ENCODE results near the gene FBLN1.

FBLN1 gene

GRCh38 chr22:45565973-45566372 lies 63.3 kb downstream of the FBLN1 start:
- H3F3A ChIP-seq (ENCODE audit: insufficient read depth, low read length) = no peaks in the 10 kb centered on the region
- H3K27me3 ChIP-seq (ENCODE audit: insufficient read depth, low read length) = peaks cover 14% of the 10 kb centered on the region; the same call in 1 of the 2 replicates
- no peak overlapping the region for H3K4me3 ChIP-seq (ENCODE audit: low read depth, low read length, poor library complexity, severe bottlenecking)
- H3K4me1 ChIP-seq (ENCODE audit: insufficient read depth, low read length, severe bottlenecking) = no peaks in the 10 kb centered on the region
- no peak overlapping the region for H2AFZ ChIP-seq (ENCODE audit: low read length)
- H3K4me2 ChIP-seq (ENCODE audit: low read length) = no peak overlapping the region
- H3K9me2 ChIP-seq (ENCODE audit: low read depth, low read length) = no peaks in the 10 kb centered on the region
- H3K9ac ChIP-seq (ENCODE audit: low read length) = no peak overlapping the region
- no peaks in the 10 kb centered on the region for H4K20me1 ChIP-seq (ENCODE audit: insufficient read depth, low read length)
- peaks cover 6% of the 10 kb centered on the region; the same call in 1 of the 2 replicates for H3K9me3 ChIP-seq (ENCODE audit: low read length)
- H3K79me2 ChIP-seq (ENCODE audit: insufficient read depth, low read length) = no peaks in the 10 kb centered on the region
- TF ChIP-seq CTCF (IDR thresholded peaks at IDR 0.05; ENCODE audit: low read length) (no peak), EZH2 (IDR thresholded peaks at IDR 0.05; ENCODE audit: borderline replicate concordance, low read length) (no peak)
- no peaks in the 10 kb centered on the region; the same call in 1 of the 2 replicates for H3K36me3 ChIP-seq (ENCODE audit: insufficient read depth, low read length)
- no peak overlapping the region for H3K27ac ChIP-seq (ENCODE audit: low read depth, low read length, poor library complexity, severe bottlenecking)

- no peak overlapping the region for H2AFZ ChIP-seq (ENCODE audit: low read length)
- H3F3A ChIP-seq (ENCODE audit: insufficient read depth, low read length) = no peaks in the 10 kb centered on the region
- H3K27me3 ChIP-seq (ENCODE audit: insufficient read depth, low read length) = peaks cover 11% of the 10 kb centered on the region; the same call in 1 of the 2 replicates
- no peak overlapping the region for H3K9ac ChIP-seq (ENCODE audit: low read length)
- no peaks in the 10 kb centered on the region for H3K79me2 ChIP-seq (ENCODE audit: insufficient read depth, low read length)
- H3K4me2 ChIP-seq (ENCODE audit: low read length) = no peak overlapping the region
- H3K36me3 ChIP-seq (ENCODE audit: insufficient read depth, low read length) = no peaks in the 10 kb centered on the region; the same call in 1 of the 2 replicates
- no peak overlapping the region for H3K4me3 ChIP-seq (ENCODE audit: low read depth, low read length, poor library complexity, severe bottlenecking)
- TF ChIP-seq EZH2 (IDR thresholded peaks at IDR 0.05; ENCODE audit: borderline replicate concordance, low read length) (no peak), CTCF (IDR thresholded peaks at IDR 0.05; ENCODE audit: low read length) (no peak)
- no peaks in the 10 kb centered on the region for H4K20me1 ChIP-seq (ENCODE audit: insufficient read depth, low read length)
- H3K4me1 ChIP-seq (ENCODE audit: insufficient read depth, low read length, severe bottlenecking) = no peaks in the 10 kb centered on the region
- H3K9me2 ChIP-seq (ENCODE audit: low read depth, low read length) = no peaks in the 10 kb centered on the region
- H3K9me3 ChIP-seq (ENCODE audit: low read length) = peaks cover 11% of the 10 kb centered on the region
- no peak overlapping the region for H3K27ac ChIP-seq (ENCODE audit: low read depth, low read length, poor library complexity, severe bottlenecking)
Measured at GRCh38 chr22:45568213-45568612, 65.5 kb downstream of the FBLN1 start.

- H3K36me3 ChIP-seq (ENCODE audit: insufficient read depth, low read length) = no peaks in the 10 kb centered on the region; the same call in 1 of the 2 replicates
Measured at GRCh38 chr22:45571089-45571488, 68.4 kb downstream of the FBLN1 start.

More at GRCh38 chr22:45571089-45571488, 68.4 kb downstream of the FBLN1 start:
- Histone ChIP-seq H4K20me1 (ENCODE audit: insufficient read depth, low read length) (no peaks in the 10 kb centered on the region), H3K4me3 (ENCODE audit: low read depth, low read length, poor library complexity, severe bottlenecking) (no peak overlapping the region), H3K9me3 (ENCODE audit: low read length) (peaks cover 11% of the 10 kb centered on the region), H3K4me1 (ENCODE audit: insufficient read depth, low read length, severe bottlenecking) (peaks cover 26% of the 10 kb centered on the region), H3F3A (ENCODE audit: insufficient read depth, low read length) (no peaks in the 10 kb centered on the region), H3K9ac (ENCODE audit: low read length) (no peak overlapping the region), H3K27me3 (ENCODE audit: insufficient read depth, low read length) (peaks cover 4% of the 10 kb centered on the region; the same call in 1 of the 2 replicates), H2AFZ (ENCODE audit: low read length) (no peak overlapping the region), H3K4me2 (ENCODE audit: low read length) (no peak overlapping the region), H3K27ac (ENCODE audit: low read depth, low read length, poor library complexity, severe bottlenecking) (no peak overlapping the region), H3K79me2 (ENCODE audit: insufficient read depth, low read length) (no peaks in the 10 kb centered on the region), H3K9me2 (ENCODE audit: low read depth, low read length) (no peaks in the 10 kb centered on the region)
- no peak for TF ChIP-seq EZH2 (IDR thresholded peaks at IDR 0.05; ENCODE audit: borderline replicate concordance, low read length)
- no peak for TF ChIP-seq CTCF (IDR thresholded peaks at IDR 0.05; ENCODE audit: low read length)

All from OCI-LY1 (cell line).